ENCODE results near the gene CDKL5.

The CDKL5 gene

DNA sequence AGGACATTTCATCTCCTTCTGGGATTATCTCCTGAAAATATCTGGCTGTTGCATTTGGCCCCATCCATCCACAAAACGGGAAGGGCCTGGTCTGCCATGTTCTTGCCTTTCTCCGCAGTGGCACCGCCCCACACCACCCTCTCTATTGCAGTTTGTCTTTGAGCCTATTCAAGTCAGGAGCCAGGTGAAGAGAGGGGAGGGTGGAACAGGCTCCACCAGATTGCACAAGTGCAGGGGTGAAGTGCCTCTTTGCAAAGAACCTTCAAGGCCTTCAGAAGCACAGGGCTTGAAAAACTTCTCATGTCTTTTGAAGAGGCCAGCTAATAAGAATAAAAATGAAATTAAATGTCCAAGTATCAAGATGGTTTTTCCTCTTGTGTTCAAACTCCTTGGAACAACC lies 217.8 kb downstream of the CDKL5 start:
- no peak for DNase-seq (ENCODE audit: low read depth in 1 of 2, low spot score in 1 of 2)

DNA sequence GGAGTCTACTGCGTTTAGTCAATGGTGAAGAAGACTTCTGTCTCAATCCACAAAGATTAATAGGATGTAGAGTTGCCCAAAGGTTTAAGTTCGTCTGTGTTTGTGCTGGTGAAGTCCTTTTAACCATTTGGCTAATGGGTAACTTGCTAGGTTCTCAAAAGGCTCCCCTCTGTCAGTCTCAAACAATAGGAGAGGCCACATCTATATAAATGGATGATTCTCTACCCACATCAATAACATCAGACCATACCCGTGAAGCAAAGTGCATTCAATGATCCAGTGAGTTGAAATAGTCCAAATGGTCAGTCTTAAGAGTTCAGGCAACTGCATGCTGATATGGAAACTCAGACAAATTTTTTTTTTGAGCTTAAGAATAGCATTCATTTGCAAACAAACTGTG lies 218.4 kb downstream of the CDKL5 start:
- DNase-seq (ENCODE audit: low read depth in 1 of 2, low spot score in 1 of 2) = no peak

DNA sequence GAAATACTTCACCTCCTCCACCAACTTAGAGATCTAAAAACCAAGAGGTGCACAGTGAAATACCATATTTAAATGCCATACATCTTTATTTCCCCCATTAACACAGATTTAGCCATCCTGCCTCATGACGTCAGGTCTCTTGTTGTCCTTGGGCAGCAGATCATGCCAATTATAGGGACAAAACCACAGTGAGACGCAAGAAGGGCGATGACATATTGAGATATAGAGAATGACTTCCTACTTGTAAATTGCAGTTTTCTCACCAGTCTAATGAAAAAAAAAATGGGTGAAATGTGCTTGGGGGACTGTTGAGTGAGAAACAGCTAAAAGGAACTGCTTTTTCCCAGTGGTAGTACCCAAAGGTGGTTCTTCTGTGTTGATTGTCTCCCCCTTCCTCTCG lies 222.2 kb downstream of the CDKL5 start:
- DNase-seq (ENCODE audit: low read depth in 1 of 2, low spot score in 1 of 2) = no peak

DNA sequence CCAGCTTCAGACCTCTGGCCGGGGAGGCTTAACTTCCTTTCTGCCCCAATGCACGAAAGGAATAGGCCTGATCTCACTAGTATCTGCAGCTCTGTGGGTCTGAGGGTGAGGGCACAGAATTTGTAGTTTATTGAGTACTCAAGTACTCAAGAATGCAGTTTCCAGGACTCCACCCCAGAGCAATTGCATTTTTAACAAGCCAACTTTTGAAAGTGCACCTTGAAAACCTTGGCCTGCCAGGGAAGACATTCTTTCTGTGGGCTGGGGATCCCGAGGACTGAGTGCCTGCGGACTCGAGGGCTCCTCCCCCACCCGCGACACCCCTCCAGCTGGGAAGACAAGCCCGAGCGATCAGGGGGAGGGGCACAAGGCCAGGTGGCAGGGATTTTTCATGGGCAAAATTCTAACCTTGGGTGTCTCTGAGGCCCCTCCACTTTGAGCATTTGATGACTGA lies 224.1 kb downstream of the CDKL5 start:
- DNase-seq (ENCODE audit: low read depth in 1 of 2, low spot score in 1 of 2) = no peak

DNA sequence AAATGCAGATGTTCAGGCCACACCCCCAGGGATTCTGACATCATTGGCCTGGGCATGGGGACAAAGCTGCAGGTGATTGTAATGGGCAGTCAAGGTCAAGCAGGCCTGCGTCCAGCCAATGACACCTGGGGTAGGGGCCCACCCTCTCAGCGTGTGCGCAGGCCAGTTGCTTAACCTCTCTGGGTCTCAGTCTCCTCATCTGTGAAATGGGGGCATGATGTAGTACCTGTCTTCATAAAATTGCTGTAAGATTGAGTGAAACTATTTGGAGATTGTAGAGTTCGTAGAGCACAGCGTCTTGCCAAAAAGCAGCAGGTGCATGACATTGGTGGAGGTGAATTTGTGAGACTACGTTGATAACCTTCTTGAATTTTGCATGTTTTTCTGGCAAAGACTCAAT lies 225.3 kb downstream of the CDKL5 start:
- DNase-seq (ENCODE audit: low read depth in 1 of 2, low spot score in 1 of 2) = no peak

DNA sequence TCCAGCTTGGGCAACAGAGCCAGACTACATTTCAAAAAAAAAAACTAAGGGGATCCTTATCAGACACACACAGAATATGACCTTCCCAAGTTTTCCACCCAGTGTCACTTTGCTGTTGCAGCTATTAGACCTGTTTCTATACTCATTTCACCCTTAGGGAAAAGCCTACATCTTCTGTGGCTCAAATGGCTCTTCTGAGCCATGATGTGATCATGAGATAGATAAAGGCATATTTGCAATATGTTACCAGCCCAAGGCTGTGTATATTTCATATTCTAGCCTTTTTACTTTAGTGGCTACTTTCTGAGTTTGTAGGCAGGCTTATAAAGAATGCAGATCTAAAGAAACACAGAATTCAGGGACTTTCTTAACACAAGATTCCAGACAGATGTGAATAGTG lies 227.2 kb downstream of the CDKL5 start:
- DNase-seq (ENCODE audit: low read depth in 1 of 2, low spot score in 1 of 2) = no peak

DNA sequence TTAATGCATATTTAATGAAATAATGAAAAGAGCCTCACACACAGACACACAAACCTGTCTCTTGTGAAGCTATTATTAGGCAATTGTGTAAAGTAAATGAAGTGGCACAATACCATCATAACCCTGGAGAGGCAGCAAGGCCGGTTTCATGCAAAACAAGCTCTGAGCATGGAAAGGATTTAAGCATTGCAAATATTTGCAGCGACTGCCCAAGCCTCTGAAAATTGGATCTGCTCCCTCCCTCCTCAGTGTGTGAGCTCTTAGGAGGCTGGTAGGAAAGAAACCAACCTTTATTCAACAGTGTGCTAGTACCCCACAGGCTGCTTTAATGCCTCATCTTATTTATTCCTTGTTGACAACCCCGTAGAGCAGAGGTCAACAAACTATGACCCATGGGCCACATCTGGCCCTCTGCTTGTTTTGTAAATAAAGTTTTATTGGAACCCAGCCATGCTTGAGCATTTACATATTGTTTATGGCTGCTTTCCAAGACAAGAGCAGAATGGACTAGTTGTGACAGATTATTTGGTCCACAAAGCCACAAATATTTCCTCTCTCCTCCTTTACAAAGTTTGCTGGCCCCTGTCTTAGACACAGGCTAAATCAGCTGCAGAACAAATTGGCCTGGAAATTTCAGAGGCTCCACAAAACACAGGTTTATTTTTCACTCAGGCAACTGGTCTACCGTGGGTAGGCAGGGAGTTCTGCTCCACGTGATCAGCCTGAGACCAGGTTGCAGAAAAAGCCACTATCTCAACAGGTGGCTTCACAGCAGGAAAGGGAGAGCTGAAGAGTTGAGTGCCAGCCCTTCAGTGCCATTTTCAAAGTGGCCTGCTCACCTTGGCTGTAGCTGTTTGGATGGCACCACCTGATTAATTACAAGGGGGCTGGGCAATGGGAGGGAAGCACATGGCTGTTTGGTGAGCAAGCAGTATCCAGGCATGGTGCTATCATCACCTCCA lies 229.7 kb downstream of the CDKL5 start:
- DNase-seq (ENCODE audit: low read depth in 1 of 2, low spot score in 1 of 2) = no peak

DNA sequence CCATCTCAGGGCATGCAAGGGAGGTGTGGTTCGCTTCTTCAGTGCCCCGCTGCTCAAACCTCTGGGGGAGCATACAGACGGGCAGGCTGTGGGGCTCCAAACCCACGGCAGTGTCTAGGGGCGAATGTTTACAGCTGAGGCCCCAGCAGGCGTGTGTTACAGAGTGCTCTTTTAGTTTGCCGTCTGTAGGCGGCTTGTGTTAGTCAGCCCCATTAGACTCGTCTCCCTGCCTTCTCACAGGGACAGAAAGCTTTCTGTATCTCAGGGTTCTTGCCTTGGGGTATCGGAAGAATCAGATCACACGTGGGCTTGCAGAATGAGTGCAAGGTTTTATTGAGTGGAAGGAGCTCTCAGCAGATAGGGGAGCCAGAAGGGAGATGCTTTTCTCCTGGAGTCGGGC lies 235.9 kb downstream of the CDKL5 start:
- DNase-seq (ENCODE audit: low read depth in 1 of 2, low spot score in 1 of 2) = no peak

DNA sequence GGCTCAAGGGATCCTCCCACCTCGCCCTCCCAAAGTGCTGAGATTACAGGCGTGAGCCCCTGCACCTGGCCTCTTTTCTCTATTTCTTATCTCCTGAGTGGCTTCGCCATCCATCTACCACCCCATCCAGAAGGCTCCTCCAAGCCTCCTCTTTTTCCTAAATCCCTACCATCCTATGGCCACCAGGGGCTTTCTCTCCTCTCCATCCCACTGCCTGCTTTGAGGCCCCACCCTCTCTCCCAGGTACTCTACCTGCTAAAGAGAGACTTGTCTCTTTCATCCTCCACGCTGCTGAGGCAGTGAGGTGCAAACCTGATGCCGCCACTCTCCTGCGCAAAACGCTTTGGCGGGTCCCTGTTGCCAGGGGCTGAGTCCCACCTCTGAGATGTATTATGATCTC lies 239.5 kb downstream of the CDKL5 start:
- DNase-seq (ENCODE audit: low read depth in 1 of 2, low spot score in 1 of 2) = no peak

DNA sequence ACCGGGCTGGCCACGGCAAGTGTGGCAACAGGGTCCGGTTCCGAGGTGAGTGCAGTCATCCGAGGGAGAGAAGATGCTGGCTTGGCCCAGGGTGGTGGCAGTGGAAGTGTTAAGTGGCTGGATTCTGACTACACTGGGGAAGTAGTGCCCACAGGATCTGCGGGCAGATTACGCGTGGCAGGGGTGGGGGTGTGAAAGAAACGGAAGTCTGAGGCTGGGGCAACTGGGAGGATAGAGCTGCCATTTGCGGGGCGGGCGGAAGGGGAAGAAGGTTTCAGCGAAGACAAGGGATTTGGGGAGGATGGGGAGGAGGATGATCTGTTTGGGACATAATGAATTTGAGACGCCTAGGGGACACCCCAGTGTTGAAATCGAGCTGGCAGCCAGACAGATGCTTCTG lies 241.2 kb downstream of the CDKL5 start:
- DNase-seq (ENCODE audit: low read depth in 1 of 2, low spot score in 1 of 2) = no peak

DNA sequence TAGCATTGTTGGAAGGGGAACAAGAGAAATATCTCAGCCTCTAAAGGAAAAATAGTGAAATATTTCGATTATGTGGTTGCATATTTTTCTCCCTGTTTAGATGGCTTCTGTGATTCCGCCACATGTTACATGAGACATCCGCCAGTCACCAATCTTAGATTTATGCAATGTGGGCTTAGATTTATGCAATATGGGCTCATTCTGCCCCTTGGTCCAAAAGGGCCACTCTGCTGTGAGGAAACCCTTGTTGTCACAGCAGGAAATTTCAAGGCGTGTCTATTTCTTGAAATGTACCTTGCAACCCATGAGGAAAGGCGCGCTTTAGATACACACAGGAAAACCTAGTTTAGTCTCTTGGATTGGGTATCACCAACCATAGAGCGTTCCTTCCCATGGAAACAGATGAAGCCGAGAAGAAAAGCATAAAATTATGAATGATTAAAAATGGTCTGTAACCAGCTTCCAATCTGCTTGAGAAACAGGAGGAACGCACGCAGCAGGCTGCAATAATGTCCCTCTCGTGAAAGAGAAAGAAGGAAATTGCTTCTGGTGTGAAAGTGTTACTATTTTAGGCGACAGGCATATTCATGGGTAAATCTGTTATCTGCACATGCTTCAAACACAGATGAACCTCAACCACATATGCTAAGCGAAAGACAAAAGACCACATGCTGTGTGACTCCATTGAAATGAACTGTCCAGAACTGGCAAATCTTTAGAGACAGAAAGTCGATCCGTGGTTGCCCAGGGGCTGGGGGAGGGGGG lies 242.8 kb downstream of the CDKL5 start:
- no peak for DNase-seq (ENCODE audit: low read depth in 1 of 2, low spot score in 1 of 2)

DNA sequence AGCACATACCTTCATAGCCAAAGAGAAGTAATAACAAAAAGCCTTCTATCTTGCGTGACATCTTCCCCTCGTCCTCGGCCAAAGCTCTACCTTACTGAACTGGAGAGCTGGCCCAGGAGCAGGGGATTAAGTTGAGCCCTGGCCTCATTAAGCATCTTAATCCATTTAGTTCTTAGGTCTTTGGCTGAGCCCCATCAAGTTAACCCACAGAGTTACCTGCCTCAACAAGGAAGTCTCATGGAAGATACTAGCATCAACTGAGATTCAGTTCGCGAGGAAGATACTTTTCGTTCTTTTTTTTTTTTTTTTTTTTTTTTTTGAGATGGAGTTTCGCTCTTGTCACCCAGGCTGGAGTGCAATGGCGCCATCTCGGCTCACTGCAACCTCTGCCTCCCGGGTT lies 246.6 kb downstream of the CDKL5 start, which contains the start of gene RS1:
TSS of gene RS1 (minus strand) at position 101 of the 400 bp plus-strand sequence. CDS start at position 61, 40 bp downstream.
- DNase-seq (ENCODE audit: low read depth in 1 of 2, low spot score in 1 of 2) = no peak

DNA sequence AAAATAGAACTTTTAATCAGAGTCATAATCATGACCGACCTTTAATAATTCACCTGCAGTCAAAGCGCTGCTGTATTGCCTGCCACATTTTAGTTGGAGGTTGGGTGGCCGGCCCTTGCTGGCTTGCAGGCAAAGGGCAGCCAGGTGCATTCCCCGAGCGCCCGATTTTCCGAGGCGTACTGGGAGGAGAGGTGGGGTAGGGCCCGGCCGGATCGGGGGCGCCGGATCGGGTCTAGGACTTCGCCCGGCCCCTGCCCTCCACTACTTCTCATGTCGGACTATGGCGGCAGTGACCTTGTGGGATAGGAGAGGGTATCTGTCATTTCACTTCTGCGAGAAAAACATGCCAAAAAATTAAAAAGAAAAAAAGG lies 249.0 kb downstream of the CDKL5 start:
- DNase-seq (ENCODE audit: low read depth in 1 of 2, low spot score in 1 of 2) = peak; percentile 3

DNA sequence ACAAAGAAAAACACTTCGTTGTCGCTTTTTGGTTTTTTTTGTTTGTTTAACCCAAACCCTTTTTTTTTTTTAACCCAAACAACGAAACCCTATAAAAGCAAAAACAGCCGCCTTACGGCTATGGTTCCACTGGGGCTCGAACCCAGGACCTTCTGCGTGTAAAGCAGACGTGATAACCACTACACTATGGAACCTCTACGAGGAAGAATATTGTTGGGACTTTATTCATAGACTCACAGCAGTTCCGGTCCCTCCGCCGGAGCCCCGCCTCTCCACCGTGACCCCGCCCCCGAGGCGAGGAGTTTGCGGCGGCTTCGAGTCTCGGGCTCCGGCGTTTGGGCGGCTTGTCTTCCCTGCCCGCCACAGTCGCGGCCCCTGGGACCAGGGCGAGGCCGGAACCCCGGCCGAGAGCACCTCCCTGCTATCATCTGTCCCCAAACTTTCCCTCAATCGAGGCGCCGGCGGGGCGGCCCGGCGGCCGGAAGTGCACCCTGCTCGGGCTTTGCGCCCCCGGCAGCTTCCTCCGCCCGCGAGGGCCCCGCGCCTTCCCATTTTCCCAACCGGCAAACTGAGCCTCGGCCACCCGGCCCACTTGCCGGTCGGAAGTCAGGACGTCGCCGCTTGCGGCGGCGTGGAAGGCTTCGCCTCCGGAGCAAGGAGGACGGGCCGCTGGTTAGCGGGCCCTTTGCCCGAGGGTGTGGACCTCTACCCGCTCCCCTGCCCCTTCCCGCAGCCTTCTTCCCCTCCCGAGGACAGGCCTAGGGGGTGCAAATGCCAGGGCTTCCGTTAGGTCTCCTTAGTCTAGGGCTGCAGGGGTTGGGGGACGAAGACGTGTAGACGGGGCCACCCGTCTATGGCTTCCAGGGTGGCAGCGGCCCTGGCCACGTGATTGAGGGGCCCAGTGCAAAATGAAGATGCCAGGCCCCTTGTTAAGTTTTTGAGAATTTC lies 249.7 kb downstream of the CDKL5 start:
- DNase-seq (ENCODE audit: low read depth in 1 of 2, low spot score in 1 of 2) = peak; percentile 48 to 64

DNA sequence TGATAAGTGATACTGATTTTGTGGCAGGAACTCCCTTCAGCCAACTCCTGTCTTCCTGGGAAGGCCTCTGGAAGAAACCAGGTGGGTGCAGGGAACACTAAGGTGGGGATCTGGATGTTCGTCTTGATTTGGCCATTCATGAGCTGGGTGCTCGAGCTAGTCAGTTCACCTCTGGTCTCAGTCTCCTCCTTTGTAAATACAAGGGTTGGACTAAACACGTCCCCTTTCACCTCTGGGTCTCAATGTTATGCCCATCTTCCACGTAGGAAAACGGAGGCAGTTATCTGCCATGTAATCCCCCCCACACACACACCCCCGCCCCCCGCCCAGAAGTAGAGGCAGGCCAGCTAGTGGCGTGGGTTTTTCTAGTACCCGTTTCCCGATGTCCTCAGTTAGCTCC lies 250.6 kb downstream of the CDKL5 start:
- DNase-seq (ENCODE audit: low read depth in 1 of 2, low spot score in 1 of 2) = no peak

DNA sequence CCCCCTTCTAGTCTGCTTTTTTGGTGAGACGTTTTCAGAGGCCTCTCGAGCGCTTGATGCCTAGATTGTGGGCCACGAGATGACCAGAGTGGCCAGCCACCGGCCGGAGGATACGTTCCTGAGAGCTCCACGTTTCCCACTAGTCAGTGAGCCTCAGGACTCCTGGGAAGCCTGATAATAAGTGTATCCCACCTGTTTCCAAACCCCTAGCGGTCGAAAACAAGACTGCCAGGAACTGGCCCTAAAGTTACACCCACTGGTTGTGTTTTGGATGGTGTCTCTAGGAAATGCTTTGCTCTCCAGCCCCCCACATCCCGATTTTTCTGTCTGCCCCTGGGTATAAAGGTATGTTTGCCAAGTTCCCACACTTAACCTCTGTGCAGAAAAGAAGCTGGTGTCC lies 251.1 kb downstream of the CDKL5 start:
- DNase-seq (ENCODE audit: low read depth in 1 of 2, low spot score in 1 of 2) = no peak

DNA sequence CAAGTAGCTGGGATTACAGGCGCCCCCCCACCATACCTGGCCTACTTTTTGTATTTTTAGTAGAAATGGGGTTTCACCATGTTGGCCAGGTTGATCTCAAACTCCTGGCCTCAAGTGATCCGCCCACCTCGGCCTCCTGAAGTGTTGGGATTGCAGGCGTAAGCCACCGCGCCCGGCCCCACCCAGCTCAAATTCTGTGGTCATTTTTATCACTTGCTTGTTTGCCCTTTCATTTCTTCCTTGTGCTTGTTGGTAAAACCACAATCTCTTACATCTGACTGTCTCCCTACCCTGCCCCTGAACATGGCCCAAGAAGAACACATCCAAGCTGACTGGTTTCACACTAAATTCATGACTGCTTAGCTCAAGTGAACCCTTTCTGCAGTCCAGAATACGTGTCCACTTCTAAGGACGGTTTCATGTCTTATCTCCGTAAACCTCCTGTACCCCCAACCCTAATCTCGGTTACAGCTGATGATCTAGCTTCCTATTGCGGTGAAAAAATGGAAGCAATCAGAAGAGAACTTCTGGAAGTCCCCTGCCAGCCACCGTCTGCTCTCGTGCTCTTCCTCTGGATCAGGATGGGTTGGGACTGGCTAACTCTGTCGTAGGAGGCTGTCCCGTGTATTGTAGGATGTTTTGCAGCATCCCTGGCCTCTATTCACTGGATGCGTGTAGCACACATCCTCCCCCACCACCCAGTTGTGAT lies 251.9 kb downstream of the CDKL5 start:
- DNase-seq (ENCODE audit: low read depth in 1 of 2, low spot score in 1 of 2) = no peak

DNA sequence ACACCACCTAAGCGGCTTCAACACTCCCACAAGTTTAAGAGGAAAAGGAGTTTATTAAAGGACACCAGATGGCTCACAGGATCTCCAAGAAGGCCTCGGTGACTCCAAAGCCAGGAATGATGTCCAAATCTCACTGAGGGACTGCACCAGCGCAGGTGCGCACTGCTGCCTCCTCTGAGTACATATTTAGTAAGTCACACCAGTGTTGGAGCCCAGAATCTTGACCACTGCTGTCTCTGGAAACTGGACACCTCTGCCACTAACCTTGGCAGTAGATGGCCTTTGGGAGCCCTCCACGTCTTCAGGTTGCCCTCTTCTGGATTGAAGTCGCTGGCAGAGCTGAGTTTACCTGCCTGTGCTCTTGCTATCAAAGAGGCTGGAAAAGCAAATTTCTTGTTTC lies 256.6 kb downstream of the CDKL5 start:
- no peak for DNase-seq (ENCODE audit: low read depth in 1 of 2, low spot score in 1 of 2)

DNA sequence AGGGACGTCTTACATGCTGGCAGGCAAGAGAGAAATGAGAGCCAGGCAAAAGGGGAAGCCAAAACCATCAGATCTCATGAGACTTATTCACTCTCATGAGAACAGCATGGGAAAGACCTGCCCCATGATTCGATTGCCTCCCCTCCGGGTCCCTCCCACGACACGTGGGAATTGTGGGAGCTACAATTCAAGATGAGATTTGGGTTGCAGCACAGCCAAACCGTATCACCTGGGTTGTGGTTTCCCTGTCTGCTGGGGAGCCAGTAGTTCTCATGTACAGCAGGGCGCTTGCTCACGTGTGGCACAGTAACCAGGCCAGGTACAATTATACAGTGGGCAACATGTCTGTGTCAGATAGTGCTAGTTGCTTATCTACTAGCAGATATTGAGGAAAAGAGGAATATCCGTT lies 257.6 kb downstream of the CDKL5 start:
- DNase-seq (ENCODE audit: low read depth in 1 of 2, low spot score in 1 of 2) = no peak

DNA sequence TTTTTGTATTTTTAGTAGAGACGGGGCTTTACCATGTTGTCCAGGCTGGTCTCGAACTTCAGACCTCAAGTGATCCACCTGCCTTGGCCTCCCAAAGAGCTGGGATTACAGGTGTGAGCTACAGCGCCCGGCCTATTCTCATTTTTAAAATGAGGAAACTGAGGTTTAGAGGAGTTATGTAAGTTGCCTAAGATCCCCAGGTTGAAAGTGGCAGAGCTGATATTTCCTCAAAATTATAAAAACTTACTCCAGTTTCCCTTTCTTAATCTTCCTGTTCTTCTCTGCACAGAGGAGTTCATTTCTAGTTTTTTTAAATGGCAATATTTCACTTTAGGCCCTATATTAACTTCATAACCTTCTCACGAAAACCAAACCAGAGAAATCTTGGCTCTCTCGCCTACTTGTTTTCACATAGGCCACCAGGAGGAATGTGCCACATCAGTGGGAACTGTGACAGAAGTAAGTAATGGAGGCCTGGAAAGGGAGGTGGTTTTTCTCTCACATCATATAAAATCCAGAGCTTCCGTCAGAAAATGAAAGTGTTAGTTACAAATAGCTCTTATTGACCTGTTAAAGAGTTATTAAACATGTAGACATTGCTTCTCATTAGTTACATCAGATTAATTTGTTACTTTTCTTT lies 262.6 kb downstream of the CDKL5 start:
- DNase-seq (ENCODE audit: low read depth in 1 of 2, low spot score in 1 of 2) = no peak

All from activated T-helper 1 cell treated with anti-CD3 and anti-CD28 coated beads, Interleukin-2, amount 50 U/mL, for 16 hours (primary cell).